Left colon (tissue), 2 donors: ENCODE results near the gene LIM2. TPM values are rescaled to one million over a fixed set of nuclear protein-coding genes. Genes with fewer than 3 reads are reported as not detected.
"Not testable (repeated sequence)": the region's sequence is repeated elsewhere in the genome, so short reads cannot be mapped to it uniquely, and the experiment has no call there.

ENCODE experiments used
- ATAC-seq: fragments of 200-7000 bp; cut with Tn5 transposase; one replicate; pipeline ENCODE4 v1.9.1; 2020; ENCODE audit warnings: mild to moderate bottlenecking, moderate library complexity
- DNase-seq, 2 donors: peaks; one replicate each; pipeline ENCODE4 v3.0.0-alpha.2; 2020
- intact Hi-C, 2 donors: fragments of 100-400 bp; cut with DNase I in 1 of 2; cut with micrococcal nuclease in 1 of 2; formaldehyde crosslinking; loops; one replicate each; pipeline versions ENCODE4 v1.11.2 to v1.14.0; 2022; cut with DNase I, micrococcal nuclease
- long read RNA-seq: library from polyadenylated mRNA; unstranded; transcript quantifications from one replicate; pipeline ENCODE4 v2.0.0, GENCODE V29; 2021
- total RNA-seq, 2 donors: library from RNA; stranded (reverse); fragmentation: NEBNext Ultra II Directional; extraction: Animal tissue kit (Norgen Biotek cat#: 25700); gene quantifications; one replicate each; pipeline ENCODE4 v1.2.1, GENCODE V29; 2021
- donor health status: DM: no; HTN: no; CAD: no.
- donor health status: DM: yes; HTN: yes; CAD: no.

Gene LIM2
- total RNA-seq: not detected
- long read RNA-seq: 0 reads

GRCh38 chr19:51387924-51388389 lies at the start of gene LIM2:
Gene LIM2, minus strand, starts transcription at chr19:51387974. Its CDS starts 531 bp downstream, at chr19:51387443.
- ATAC-seq: no peak
- intact Hi-C loops: no loop called here
- no peak for DNase-seq

GRCh38 chr19:51434456-51434855 lies 46.7 kb upstream of the LIM2 start:
- DNase-seq (no peak), ATAC-seq (no peak)
- intact Hi-C loops: no loop called here

GRCh38 chr19:51433043-51433442 lies 45.3 kb upstream of the LIM2 start:
- ATAC-seq: no peak
- intact Hi-C loops: no loop called here
- no peak for DNase-seq

- ATAC-seq (no peak), DNase-seq (no peak)
- intact Hi-C loops: no loop called here
Observed at GRCh38 chr19:51431124-51431523, 43.4 kb upstream of the LIM2 start.

- no peak for ATAC-seq
Observed at GRCh38 chr19:51430221-51430620, 42.4 kb upstream of the LIM2 start.

GRCh38 chr19:51427201-51427600 lies 39.4 kb upstream of the LIM2 start:
- DNase-seq (no peak), ATAC-seq (no peak)
- intact Hi-C loops: no loop called here

More at GRCh38 chr19:51430221-51430620, 42.4 kb upstream of the LIM2 start:
- intact Hi-C loops: no loop called here
- no peak for DNase-seq

GRCh38 chr19:51422053-51422448 lies 34.3 kb upstream of the LIM2 start:
- DNase-seq (peak; percentile 71 to 94), ATAC-seq (peak; percentile 91)
- intact Hi-C loops: no loop called here

- DNase-seq (no peak), ATAC-seq (no peak)
Observed at GRCh38 chr19:51421229-51422052, 33.7 kb upstream of the LIM2 start.

GRCh38 chr19:51420511-51420910 lies 32.7 kb upstream of the LIM2 start:
- intact Hi-C loops, DNase-seq, ATAC-seq: not testable (repeated sequence)

More at GRCh38 chr19:51421229-51422052, 33.7 kb upstream of the LIM2 start:
- intact Hi-C loops: no loop called here

- intact Hi-C loops: loop anchor here in 1 of 2 donors (10.0 kb wide), 1 partner anchor 94 kb away; no protein-coding TSS in a partner anchor
- ATAC-seq: no peak
- DNase-seq: no peak
Observed at GRCh38 chr19:51418707-51419106, 30.9 kb upstream of the LIM2 start.

- intact Hi-C loops: loop anchor here in 1 of 2 donors (10.0 kb wide), 1 partner anchor 93 kb away; no protein-coding TSS in a partner anchor
- DNase-seq: no peak
- no peak for ATAC-seq
Observed at GRCh38 chr19:51417810-51418157, 30.0 kb upstream of the LIM2 start.

GRCh38 chr19:51417107-51417809 lies 29.5 kb upstream of the LIM2 start, which contains the start of gene SIGLEC10:
Gene SIGLEC10, minus strand, starts transcription at chr19:51417642. Its CDS starts 61 bp downstream, at chr19:51417581.
- ATAC-seq (peak; percentile 24), DNase-seq (peak in 1 of 2 donors; percentile 44)
- intact Hi-C loops: loop anchor here in 1 of 2 donors (10.0 kb wide), 1 partner anchor 92 kb away; no protein-coding TSS in a partner anchor

GRCh38 chr19:51416422-51416821 lies 28.6 kb upstream of the LIM2 start:
- intact Hi-C loops: loop anchor here in 1 of 2 donors (10.0 kb wide), 1 partner anchor 92 kb away; no protein-coding TSS in a partner anchor
- DNase-seq, ATAC-seq: not testable (repeated sequence)

- no peak for DNase-seq
- intact Hi-C loops: loop anchor here in 1 of 2 donors (10.0 kb wide), 1 partner anchor 90 kb away; no protein-coding TSS in a partner anchor
- no peak for ATAC-seq
Observed at GRCh38 chr19:51415187-51415586, 27.4 kb upstream of the LIM2 start.

GRCh38 chr19:51410950-51411748 lies 23.4 kb upstream of the LIM2 start:
- intact Hi-C loops: loop anchor here in 1 of 2 donors (10.0 kb wide), 1 partner anchor 86 kb away; no protein-coding TSS in a partner anchor
- ATAC-seq: no peak
- no peak for DNase-seq

GRCh38 chr19:51407511-51408131 lies 19.8 kb upstream of the LIM2 start:
- intact Hi-C loops: no loop called here
- ATAC-seq (peak; percentile 81), DNase-seq (peak in 1 of 2 donors; percentile 23)

GRCh38 chr19:51402117-51402516 lies 14.3 kb upstream of the LIM2 start:
- no peak for DNase-seq
- intact Hi-C loops: no loop called here
- ATAC-seq: no peak

- intact Hi-C loops, DNase-seq, ATAC-seq: not testable (repeated sequence)
Observed at GRCh38 chr19:51399936-51400335, 12.2 kb upstream of the LIM2 start.
